ENCODE data around the gene DBH. TPM values are rescaled to one million over a fixed set of nuclear protein-coding genes. Genes with fewer than 3 reads are reported as not detected.

Gene DBH
- total RNA-seq, 1 donor from 2014 or later: 1.8 TPM

DNA sequence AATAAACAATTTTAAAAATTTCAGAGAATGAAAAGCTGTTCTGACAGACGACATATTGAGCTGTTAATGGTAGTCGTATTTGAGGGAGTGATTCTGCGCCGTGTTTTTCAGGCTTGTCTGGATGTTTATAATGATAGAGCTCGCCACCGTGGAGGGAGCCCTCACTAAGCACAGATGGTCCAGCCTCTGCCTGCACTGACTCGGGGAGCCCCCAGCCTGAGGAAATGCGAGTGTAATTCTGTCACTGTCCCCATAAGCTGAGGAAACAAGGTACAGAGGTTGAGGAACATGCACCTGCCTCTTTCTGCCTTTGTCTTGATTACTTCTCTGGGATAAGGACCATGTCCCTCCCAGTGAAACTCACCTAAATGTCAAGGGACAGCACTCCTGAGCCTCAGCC is 7.4 kb upstream of the DBH start:
- no peak overlapping the region for H3K4me3 Mint-ChIP-seq (ENCODE audit: unreplicated experiment)
- no peak overlapping the region for H3K27ac Mint-ChIP-seq (ENCODE audit: unreplicated experiment)
- H3K9me3 Mint-ChIP-seq (ENCODE audit: unreplicated experiment): peaks cover 14% of the 10 kb centered on the region
- peaks cover 12% of the 10 kb centered on the region for H3K4me1 Mint-ChIP-seq (ENCODE audit: low read depth, unreplicated experiment)
- TF ChIP-seq, protein P1, sequence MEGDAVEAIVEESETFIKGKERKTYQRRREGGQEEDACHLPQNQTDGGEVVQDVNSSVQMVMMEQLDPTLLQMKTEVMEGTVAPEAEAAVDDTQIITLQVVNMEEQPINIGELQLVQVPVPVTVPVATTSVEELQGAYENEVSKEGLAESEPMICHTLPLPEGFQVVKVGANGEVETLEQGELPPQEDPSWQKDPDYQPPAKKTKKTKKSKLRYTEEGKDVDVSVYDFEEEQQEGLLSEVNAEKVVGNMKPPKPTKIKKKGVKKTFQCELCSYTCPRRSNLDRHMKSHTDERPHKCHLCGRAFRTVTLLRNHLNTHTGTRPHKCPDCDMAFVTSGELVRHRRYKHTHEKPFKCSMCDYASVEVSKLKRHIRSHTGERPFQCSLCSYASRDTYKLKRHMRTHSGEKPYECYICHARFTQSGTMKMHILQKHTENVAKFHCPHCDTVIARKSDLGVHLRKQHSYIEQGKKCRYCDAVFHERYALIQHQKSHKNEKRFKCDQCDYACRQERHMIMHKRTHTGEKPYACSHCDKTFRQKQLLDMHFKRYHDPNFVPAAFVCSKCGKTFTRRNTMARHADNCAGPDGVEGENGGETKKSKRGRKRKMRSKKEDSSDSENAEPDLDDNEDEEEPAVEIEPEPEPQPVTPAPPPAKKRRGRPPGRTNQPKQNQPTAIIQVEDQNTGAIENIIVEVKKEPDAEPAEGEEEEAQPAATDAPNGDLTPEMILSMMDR (IDR thresholded peaks at IDR 0.05; ENCODE audit: partially characterized antibody, unreplicated experiment): no peak
- peaks cover 27% of the 10 kb centered on the region for H3K36me3 Mint-ChIP-seq (ENCODE audit: unreplicated experiment)
- peaks cover 3% of the 10 kb centered on the region for H3K27me3 Mint-ChIP-seq (ENCODE audit: unreplicated experiment)
- DNase-seq: no peak

GRCh38 chr9:133629221-133630110 is 6.7 kb upstream of the DBH start:
- Mint-ChIP-seq H3K4me1 (ENCODE audit: low read depth, unreplicated experiment) (peaks cover 16% of the 10 kb centered on the region), H3K36me3 (ENCODE audit: unreplicated experiment) (peaks cover 27% of the 10 kb centered on the region), H3K27ac (ENCODE audit: unreplicated experiment) (no peak overlapping the region), H3K27me3 (ENCODE audit: unreplicated experiment) (peaks cover 6% of the 10 kb centered on the region), H3K4me3 (ENCODE audit: unreplicated experiment) (no peak overlapping the region), H3K9me3 (ENCODE audit: unreplicated experiment) (peaks cover 14% of the 10 kb centered on the region)
- TF ChIP-seq, protein P1 (IDR thresholded peaks at IDR 0.05; ENCODE audit: partially characterized antibody, unreplicated experiment): no peak
- no peak for DNase-seq

- no peak for DNase-seq
- H3K4me1 Mint-ChIP-seq (ENCODE audit: low read depth, unreplicated experiment): peaks cover 31% of the 10 kb centered on the region
- no peak overlapping the region for H3K4me3 Mint-ChIP-seq (ENCODE audit: unreplicated experiment)
- H3K9me3 Mint-ChIP-seq (ENCODE audit: unreplicated experiment): peaks cover 19% of the 10 kb centered on the region
- H3K36me3 Mint-ChIP-seq (ENCODE audit: unreplicated experiment): peaks cover 18% of the 10 kb centered on the region
- TF ChIP-seq, protein P1 (IDR thresholded peaks at IDR 0.05; ENCODE audit: partially characterized antibody, unreplicated experiment): no peak
- H3K27ac Mint-ChIP-seq (ENCODE audit: unreplicated experiment): no peak overlapping the region
- H3K27me3 Mint-ChIP-seq (ENCODE audit: unreplicated experiment): peaks cover 18% of the 10 kb centered on the region
Observed at GRCh38 chr9:133631111-133631510, 5.1 kb upstream of the DBH start.

GRCh38 chr9:133632806-133633680 is 3.1 kb upstream of the DBH start:
- no peak for DNase-seq
- peak overlapping the region; percentile 53 for H3K27ac Mint-ChIP-seq (ENCODE audit: unreplicated experiment)
- peaks cover 22% of the 10 kb centered on the region for H3K27me3 Mint-ChIP-seq (ENCODE audit: unreplicated experiment)
- H3K4me3 Mint-ChIP-seq (ENCODE audit: unreplicated experiment): peak overlapping the region; percentile 63
- peaks cover 38% of the 10 kb centered on the region for H3K4me1 Mint-ChIP-seq (ENCODE audit: low read depth, unreplicated experiment)
- peaks cover 16% of the 10 kb centered on the region for H3K9me3 Mint-ChIP-seq (ENCODE audit: unreplicated experiment)
- TF ChIP-seq, protein P1 (IDR thresholded peaks at IDR 0.05; ENCODE audit: partially characterized antibody, unreplicated experiment): no peak
- H3K36me3 Mint-ChIP-seq (ENCODE audit: unreplicated experiment): peaks cover 4% of the 10 kb centered on the region

All from glutamatergic neuron (in vitro differentiated cells).